Measurements from ENCODE around the gene DNAH17.

The DNAH17 gene

DNA sequence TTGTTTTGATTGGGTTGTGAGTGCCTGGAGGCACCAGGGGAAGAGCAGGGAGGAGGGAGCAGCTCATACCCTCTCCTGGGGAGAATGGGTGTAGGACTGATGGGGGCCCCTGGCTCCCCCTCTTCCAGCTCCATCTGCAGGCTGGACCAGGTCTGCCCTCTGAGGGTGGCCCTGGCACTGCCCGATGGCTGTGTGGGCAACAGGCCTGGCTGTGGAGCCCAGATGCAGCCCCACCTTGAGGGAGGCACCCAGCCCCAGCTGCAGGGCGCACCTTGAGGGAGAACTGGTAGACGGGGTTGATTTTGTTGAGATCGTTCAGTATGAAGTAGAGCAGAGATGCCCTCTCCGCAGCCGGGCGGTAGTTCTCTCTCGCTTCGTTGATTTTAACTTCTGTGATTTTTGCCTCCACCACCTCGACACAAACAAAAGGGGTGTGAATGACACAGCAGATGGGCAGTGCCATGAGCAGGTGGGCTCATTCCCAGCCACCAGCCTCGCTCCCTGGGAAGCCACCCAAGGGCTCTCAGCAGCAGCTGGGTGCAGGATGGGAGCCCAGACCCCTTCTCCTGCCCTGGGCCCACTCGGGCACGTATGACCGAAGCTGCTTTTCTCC, 127.1 kb downstream of the DNAH17 start:
- no peak for DNase-seq (ENCODE audit: low read depth in 2 of 2)

DNA sequence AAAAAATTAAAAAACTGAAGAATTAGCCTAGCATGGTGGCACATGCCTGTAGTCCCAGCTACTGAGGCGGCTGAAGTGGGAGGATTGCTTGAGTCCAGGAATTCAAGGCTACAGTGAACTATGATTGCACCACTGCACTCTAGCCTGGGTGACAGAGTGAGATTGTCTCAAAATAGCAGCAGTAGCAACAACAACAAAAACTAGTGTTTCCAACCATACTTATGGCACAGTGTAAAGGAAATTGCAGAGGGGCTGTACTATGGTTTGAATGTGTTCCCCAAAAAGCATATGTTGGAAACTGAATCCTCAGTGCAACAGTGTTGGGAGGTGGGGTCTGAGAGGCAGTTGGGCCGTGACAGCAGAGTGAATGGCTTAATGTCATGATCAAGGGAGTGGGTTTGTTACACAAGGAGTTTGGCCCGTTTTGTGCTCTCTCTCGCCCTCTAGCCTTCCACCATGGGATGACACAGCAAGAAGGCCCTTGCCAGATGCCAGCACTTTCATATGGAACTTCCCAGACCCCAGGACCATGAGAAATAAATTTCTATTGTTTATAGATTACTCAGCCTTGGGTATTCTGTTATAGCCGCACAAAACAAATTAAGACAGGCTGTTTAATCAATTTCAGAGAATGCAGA, 128.7 kb downstream of the DNAH17 start:
- DNase-seq (ENCODE audit: low read depth in 2 of 2) = no peak

DNA sequence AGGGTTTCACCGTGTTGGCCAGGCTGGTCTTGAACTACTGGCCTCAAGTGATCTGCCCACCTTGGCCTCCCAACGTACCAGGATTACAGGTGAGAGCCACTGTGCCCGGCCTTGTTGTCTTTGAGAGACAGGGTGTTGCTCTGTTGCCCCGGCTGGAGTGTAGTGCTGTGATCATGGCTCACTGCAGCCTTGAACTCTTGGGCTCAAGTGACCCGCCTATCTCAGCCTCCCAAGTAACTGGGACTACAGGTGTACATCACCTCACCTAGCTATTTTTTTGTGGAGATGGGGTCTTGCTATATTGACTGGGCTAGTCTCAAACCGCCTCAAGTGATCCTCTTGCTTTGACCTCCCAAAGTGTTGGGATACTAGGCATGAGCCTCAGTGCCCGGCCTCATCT, 130.4 kb downstream of the DNAH17 start:
- DNase-seq (ENCODE audit: low read depth in 2 of 2) = no peak

DNA sequence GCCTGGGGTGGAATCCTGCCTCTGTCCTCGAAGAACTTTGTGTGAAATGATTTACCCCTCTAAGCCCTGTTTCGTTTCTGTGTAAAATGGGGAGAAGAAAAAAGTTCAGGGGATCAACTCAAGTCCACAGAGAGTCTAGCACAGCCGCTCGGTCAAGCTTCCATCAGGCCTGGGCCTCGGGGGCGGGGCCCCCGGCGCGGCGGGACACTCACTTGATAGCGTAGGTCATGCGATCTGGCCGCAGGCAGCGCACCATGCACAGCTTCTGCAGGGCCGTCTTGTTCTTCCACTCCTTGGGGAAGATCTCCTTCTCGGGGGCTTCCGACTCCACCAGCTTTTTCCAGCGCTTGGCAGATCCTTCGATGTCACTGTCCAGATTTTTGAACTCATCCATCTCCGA, 132.8 kb downstream of the DNAH17 start:
- DNase-seq (ENCODE audit: low read depth in 2 of 2) = no peak

DNA sequence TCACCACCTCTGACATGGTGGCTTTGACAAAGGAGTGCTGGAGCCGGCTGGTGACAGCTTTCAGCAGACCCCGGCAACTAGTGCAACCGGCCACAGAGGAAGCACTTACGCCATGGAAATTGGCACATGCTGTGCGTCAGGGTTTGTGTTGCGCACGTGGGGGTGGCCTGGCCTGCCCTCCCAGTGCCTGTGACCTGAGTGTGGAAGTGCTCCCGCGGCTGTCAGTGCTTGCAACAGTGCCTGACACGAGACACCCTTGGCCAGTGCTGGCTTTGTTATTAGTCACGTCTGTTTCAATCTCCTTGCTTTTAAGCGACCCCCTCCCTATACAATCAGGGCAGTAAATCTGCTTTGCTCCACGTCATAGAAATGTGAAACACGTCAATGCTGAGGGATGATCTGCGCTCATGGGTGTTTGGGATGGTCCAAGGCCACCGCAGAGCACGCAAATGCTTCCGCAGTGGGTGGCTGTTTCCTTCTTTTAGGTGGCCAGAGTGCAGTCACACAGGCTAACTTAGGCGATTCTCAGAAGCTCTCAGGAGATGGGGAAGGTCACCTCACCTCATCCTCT, 134.5 kb downstream of the DNAH17 start:
- peak in 1 of 2 donors; percentile 20 for DNase-seq (ENCODE audit: low read depth in 2 of 2)

DNA sequence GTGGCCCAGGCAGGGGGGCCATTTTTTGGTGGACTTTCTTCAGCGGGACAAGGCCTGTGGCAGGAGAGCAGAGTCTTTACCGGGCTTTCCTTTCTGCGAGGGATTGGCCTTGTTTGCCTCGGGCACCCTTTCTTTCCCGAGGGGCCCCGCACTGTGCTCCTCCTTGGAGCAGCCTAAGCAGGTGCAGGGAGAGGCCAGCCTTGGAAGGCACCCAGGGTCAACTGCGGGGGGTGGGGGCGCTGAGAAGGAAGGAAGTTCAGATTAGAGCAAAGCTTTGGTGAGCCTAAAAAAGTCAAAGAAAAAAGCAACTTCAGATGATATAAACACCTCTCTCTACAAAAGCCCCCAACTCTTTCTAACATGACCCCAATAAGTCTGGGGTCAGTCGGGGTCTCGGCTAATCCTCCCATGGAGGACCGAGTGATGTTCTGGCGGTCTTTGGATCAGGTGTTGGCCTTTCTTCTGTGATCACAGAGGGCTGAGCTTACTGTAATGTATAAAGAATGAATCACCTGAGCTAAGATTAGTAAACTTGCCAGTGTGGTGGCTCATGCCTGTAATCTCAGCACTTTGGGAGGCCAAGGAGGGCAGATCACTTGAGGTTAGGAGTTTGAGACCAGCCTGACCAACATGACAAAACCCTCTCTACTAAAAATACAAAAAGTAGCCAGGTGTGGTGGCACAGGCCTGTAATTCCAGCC, 135.8 kb downstream of the DNAH17 start:
- no peak for DNase-seq (ENCODE audit: low read depth in 2 of 2)

DNA sequence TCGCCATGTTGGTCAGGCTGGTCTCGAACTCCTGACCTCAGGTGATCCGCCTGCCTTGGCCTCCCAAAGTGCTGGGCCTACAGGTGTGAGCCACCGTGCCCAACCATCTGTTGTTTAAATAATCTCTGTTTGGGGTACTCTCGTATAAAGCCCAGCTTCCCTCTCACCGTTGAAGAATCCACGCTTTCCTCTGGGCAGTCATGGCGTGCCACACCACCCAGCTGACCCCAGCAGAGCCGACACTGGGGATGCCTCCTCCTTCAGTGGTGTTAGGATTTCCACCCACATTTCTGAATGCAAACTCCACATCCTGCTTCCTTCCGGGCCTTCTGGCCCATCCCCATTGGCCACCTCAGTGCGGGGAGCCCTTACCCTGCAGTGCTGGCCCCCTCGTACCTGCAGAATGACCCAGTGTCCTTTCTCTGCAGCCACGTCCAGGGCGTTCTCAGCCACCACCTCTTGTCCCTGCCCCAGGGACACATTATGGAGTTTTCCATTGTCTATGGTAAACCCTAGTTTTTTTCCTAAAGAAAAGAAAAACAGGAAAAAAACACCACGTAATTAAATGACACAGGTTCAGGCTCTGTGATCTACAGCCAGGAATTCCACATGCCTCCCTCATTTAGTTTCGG, 138.4 kb downstream of the DNAH17 start:
- DNase-seq (ENCODE audit: low read depth in 2 of 2) = no peak

DNA sequence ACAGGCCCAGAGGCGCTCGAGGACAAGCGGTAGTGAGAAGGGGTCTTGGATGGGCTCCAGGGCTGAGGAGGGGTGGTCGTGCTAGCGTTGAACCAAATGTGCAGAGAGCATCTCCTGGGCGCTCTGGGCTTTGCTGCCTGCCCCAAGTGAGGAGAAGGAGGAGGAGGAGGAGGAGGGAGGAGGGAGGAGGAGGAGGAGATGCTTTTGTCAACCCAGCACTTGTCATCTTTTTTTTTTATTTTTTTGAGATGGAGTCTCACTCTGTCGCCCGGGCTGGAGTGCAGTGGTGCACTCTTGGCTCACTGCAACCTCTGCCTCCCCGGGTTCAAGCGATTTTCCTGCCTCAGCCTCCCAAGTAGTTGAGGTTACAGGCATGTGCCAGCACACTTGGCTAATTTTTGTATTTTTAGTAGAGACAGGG, 138.9 kb downstream of the DNAH17 start:
- no peak for DNase-seq (ENCODE audit: low read depth in 2 of 2)

DNA sequence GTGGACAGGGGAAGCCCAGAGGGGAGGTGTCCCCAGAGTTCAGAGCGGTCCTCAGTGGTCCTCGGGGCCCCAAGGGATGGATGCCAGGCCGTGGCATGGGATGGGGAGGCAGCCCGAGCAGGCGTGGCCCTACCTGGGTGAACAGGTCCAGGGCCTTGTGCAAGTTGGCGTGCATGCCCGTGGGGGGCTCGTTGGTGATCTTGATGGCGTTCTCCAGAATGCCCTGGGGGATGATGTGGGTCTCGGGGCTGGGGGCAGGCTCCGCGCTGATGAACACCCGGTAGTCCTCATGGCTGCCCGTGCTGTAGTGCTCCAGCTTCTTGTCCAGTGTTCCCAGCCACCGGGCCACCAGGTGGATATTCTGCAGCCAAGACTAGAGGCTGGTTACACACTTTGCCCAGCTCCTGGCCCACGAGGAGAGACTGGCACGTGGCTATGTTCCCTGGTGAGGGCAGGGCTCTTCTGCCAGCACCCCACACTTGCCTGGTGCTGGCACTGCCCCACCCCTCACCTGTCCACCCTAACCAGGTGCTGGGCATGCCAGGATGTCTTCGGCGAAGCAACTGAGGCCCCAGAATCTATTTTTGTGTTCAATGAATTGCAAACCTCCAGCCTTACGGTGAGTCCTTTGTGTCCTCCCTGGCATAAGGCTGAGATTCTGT, 139.6 kb downstream of the DNAH17 start:
- DNase-seq (ENCODE audit: low read depth in 2 of 2) = no peak

DNA sequence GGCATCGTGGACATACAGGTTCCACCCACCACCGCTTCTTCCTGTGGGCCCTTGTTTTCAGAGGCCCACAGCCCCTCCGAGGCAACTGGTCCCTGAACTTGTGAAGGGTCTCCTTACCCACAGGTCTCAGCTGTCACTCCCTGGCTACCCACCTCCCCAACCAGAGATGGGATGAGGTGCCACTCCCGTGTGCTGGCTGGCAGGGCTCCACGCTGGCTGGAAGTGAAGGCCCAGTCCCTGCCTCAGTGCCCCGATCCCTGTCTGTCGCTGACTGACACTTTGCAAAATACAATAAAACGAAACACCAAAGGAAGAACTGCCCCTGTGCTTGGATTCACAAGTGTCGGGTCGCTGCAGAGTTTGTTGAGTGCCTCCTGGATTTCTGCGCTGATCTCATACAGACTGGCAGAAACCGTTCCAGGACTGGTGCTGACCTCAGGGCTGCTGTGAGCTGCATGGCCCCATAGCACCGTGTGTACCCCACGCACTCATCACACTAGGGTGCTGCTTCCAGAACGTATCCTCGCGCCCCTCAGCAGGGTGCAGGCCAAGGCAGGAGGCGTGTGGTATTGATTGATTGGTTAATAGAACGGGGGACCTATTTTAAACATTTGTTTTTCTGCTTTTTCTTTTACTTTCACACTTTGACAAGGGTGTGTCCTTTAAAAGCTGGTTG, 141.7 kb downstream of the DNAH17 start:
- DNase-seq (ENCODE audit: low read depth in 2 of 2) = no peak

DNA sequence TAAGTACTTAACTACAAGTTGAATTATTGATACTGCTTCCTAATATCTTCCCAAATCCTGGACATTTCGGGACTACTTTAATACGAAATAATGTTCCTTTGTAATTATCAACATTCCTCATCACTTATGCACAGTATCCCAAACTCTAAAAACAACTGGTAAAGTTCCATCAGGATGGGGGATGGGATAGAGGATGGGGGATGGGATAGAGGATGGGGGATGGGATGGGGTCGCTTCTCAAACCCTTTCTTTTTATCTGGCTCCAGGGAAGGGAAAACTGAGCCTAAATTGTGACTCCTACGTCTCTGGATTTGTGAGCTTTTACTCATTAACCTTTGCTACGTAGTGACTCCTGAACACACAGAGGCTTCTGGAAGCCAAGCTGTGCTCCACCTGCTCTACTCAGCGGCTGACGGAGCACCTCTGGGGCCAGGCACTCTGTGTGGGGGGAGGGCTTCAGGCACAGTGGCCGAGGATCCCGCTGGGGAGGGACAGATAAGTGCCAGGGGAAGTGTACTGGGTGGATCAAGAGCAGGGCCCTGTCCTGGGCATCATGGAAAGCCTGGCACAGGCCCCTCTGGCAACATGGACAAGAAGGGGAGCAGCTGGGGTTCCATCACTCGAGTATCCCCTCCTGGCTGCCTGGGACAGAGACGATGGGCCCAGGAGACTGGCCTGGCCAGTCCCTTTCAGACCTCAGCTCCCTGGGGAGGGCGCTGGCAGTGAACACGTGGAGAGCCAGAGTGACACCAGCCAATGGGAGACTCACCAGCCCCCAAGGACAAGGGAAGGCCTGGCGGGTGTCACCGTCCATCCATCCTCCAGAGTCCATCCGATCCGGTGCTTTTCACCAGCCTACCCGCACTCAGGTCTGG, 142.5 kb downstream of the DNAH17 start:
- DNase-seq (ENCODE audit: low read depth in 2 of 2) = no peak

DNA sequence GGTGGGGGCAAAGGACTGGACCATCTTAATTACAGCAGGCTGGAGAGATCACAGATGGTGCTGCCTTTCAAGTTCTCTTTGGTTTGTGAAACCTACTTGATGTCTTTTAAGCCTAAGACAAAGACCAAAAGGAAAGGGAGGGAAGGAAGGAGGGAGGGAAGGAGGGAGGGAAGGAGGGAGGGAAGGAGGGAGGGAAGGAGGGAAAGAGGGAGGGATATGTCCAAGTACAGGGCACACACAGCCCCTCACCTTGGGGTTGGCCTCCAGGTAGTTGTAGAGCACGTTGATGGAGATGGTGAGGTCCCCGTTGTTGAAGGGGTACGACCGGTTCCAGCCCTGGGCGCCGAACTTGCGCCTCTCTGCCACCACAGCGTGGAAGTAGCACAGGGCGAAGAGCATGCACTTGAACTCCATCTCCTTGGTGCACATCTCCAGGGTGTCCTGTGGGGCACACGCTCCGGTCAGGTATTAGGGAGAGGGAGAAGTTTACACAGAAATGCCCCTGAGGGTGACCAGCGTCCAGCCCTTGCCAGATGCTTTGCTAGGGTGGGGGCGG, 143.3 kb downstream of the DNAH17 start:
- DNase-seq (ENCODE audit: low read depth in 2 of 2) = no peak

DNA sequence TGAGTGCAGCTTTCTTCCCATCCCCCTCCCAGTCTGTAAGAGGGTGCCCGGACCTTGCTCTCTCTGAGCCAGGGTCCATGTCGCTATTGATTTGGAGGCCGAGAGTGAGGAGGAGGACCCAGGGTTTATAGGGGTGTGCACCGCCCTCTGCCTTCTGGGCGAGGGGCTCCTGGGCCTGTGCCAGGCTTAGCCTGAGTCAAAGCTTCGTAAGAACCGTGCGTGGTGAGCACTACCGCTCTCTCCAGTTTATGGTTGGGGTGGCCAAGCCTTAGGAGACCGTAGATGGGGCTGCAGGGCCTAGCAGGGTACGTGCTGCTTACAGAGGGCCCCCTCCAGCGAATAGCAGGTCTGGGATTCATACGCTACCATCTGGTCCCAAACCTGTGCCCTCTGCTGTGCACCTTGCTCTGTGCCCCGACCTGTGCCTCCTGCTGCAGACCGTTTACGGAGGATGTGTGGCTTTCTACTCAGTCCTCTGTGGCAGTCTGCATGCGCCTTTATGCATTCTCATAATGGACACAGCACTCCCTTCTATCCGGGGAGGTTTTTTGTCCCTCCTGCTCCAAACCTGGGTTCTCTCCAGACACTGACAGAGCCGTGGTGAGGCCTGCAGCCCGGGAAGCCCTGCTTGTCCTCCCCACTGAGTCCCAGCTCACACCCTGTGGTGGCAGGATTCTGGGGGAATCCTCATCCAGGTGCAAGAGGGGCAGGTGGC, 144.0 kb downstream of the DNAH17 start:
- DNase-seq (ENCODE audit: low read depth in 2 of 2) = no peak

DNA sequence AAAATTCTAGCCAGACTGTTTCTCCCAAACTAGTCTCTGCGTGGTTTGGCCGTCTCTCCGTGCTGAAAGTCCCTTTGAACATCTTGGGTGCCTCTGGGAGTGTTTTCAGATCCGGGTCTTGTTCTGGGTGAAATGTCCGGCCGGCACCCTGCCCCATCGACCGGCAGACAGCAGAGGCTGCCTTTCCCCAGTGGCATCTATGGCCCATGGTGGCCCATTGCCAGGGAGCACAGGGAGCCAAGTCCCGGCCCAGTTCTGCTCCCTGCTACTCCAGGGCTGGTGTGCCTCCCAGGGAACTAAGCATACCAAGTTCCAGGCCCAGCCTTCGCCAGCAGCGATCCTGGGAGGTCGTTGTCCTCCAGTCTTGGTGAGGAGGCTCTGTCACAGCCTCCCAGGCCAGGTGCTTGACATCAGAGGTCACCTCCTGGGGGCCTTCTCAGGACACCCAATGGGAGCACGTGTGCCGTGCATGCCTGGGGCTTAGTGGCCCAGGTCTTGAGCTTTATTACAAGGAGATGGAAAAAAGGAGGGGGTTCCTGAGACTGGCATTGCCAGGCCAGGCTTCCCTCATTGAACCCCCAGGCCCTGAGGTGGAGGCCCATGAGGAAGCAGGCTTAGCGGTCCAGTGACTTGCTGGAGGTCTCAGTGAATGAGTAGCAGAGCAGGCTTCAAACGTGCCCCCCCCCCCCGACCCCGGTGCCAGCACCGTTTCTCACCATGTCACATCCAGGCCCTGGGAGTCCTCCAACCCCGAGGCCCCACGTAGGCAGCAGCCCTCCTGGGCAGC, 144.8 kb downstream of the DNAH17 start:
- DNase-seq (ENCODE audit: low read depth in 2 of 2) = no peak

DNA sequence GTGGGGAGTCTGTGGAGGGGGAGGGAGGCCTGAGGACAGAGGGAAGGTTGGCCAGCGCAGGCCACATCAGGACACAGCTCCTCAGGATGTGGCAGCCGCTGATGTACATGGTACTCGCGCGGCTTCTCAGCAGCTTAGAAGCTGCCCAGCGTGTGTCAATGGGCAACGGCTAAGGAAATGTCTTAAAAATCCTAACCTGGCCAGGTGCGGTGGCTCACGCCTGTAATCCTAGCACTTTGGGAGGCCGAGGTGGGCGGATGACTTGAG, 145.6 kb downstream of the DNAH17 start:
- DNase-seq (ENCODE audit: low read depth in 2 of 2) = no peak

DNA sequence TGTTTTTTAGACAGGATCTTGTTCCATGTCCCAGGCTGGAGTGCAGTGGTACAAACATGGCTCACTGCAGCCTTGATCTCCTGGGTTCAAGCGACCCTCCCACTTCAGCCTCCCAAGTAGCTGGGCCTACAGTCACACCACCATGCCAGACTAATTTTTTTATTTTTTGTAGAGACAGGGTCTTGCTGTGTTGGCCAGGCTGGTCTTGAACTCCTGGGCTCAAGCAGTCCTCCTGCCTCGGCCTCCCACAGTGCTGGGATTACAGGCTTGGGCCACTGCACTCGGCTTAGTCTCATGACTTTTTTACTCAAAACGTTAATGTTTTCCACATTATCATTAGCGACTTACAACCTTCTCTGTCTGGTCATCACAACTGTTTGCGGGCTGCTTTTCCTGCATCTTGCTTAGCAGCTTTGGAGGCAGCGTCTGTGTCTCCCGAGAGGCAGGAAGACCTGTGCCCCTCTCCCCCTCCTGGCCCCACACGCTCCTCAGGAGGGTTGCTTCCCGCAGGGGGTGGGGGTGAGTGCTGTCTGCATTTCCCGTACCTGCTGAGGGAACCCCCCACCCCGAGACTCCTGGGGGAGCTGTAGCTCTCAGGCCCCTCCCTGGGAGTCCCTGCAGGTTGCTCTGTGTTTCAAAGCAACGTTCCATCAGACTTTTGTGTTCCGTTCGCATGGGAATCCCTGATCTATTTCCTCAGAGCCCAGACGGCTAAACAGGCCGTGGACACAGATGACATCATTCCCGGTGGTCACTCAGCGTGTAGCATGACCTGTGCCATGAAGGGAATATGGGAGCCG, 146.1 kb downstream of the DNAH17 start:
- no peak for DNase-seq (ENCODE audit: low read depth in 2 of 2)

DNA sequence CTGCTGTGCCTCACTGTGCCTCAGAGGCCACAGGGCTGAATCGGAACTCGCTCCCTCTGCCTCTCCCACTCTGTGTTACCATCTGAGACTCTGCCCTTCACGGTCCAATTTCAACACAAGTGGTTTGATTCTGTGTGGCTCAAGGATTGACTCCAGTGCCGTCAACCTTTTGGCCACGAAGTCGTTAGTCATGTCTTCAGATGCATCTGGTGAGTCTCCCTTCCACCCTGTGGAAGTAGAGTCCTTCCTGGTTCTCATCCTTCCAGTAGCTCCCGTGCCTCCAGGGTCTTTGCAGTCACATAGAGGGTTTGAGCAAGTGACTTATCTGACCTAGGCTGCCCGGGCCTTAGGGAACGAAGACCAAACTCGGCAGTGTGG, 147.6 kb downstream of the DNAH17 start:
- no peak for DNase-seq (ENCODE audit: low read depth in 2 of 2)
